GM21529 (cell line): Measurements from ENCODE around the gene ZDHHC24.

Experiments
- ATAC-seq: cut with Tn5 transposase; IDR thresholded peaks from one replicate; pipeline ENCODE4 v1.9.1; 2021; ENCODE audit not compliant: unreplicated experiment

Gene ZDHHC24

GRCh38 chr11:66498506-66498905, 47.3 kb downstream of the ZDHHC24 start:
- no peak for ATAC-seq

GRCh38 chr11:66497206-66497605, 48.6 kb downstream of the ZDHHC24 start:
- no peak for ATAC-seq

- no peak for ATAC-seq
These were observed 50.4 kb downstream of the ZDHHC24 start for GRCh38 chr11:66495401-66495854.

GRCh38 chr11:66494935-66495334, 50.9 kb downstream of the ZDHHC24 start:
- no peak for ATAC-seq

- ATAC-seq, result no peak
These were observed 51.4 kb downstream of the ZDHHC24 start for GRCh38 chr11:66494458-66494857.

GRCh38 chr11:66493130-66493529, 52.7 kb downstream of the ZDHHC24 start:
- no peak for ATAC-seq

- no peak for ATAC-seq
These were observed 53.5 kb downstream of the ZDHHC24 start for GRCh38 chr11:66492161-66492865.

GRCh38 chr11:66491315-66491935, 54.4 kb downstream of the ZDHHC24 start:
- no peak for ATAC-seq

GRCh38 chr11:66489636-66490035, 56.2 kb downstream of the ZDHHC24 start:
- no peak for ATAC-seq

- no peak for ATAC-seq
These were observed 56.9 kb downstream of the ZDHHC24 start for GRCh38 chr11:66488957-66489356.

- no peak for ATAC-seq
These were observed 61.0 kb downstream of the ZDHHC24 start for GRCh38 chr11:66484806-66485380.

- peak; percentile 85 for ATAC-seq
These were observed 65.5 kb downstream of the ZDHHC24 start, which contains the start of gene DPP3 for GRCh38 chr11:66480117-66480938. Gene DPP3, plus strand, starts transcription at chr11:66480434. Its CDS starts 1,767 bp downstream, at chr11:66482201.

GRCh38 chr11:66479394-66480116, 66.3 kb downstream of the ZDHHC24 start:
- no peak for ATAC-seq

GRCh38 chr11:66478729-66479393, 67.0 kb downstream of the ZDHHC24 start:
- ATAC-seq, result no peak

GRCh38 chr11:66477263-66478201, 68.3 kb downstream of the ZDHHC24 start:
- no peak for ATAC-seq

GRCh38 chr11:66476841-66477251, 69.0 kb downstream of the ZDHHC24 start:
- no peak for ATAC-seq

- ATAC-seq, result no peak
These were observed 69.5 kb downstream of the ZDHHC24 start for GRCh38 chr11:66476173-66476840.
